Measurements from ENCODE around the gene TSPAN18.

- TF ChIP-seq POLR2A (IDR thresholded peaks at IDR 0.05) = no peak
- TF ChIP-seq CTCF (IDR thresholded peaks at IDR 0.05) = no peak
Measured at GRCh38 chr11:44695169-44695833, 31.5 kb upstream of the TSPAN18 start.

All from breast epithelium (tissue), 3 donors.